ENCODE measurements around the gene STX8. TPM values are rescaled to one million over a fixed set of nuclear protein-coding genes. Genes with fewer than 3 reads are reported as not detected.

STX8 gene
- total and polyA plus RNA-seq, 9 of the 15 experiments (the other 6 are each of a cell fraction or from before 2014, with no cell fraction given): 14.6 to 42.5 (median 22.1) TPM

DNA sequence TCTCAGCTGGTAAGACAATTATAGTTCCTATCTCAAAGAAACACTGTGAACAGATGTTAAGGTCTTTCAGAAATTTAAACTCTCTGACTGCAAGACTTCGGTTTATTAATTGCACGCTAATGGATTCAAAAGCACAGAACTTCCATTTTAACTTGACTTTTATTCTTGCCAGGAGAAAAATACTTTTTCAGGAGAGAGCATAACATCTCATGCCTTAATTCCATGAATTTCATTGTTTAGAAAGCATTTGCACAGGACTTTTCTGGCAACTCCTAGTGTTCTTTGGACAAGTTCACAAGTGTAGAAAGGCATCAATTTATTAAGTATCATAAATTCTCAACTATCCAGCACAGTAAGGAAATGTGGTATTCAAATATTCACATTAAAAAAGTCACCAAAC lies 22.4 kb downstream of the STX8 start:
- Histone ChIP-seq H3K4me2 (ENCODE audit: insufficient read depth, low read length) (no peak overlapping the region), H3K4me3 (no peak overlapping the region), H3K9ac (ENCODE audit: insufficient read depth in 1 of 2, low read depth in 2 of 2, low read length in 2 of 2) (no peak overlapping the region), H3K27ac (ENCODE audit: extremely low read depth, low read depth, low read length) (no peak overlapping the region), H3K36me3 (ENCODE audit: control insufficient read depth, insufficient read depth, low read length) (no peaks in the 10 kb centered on the region), H3K4me1 (replicated peaks in 1 of 2; ENCODE audit: control insufficient read depth in 2 of 2, insufficient read depth in 2 of 2, low read length in 2 of 2) (no peaks in the 10 kb centered on the region), H3K79me2 (ENCODE audit: control insufficient read depth, insufficient read depth, low read length) (no peaks in the 10 kb centered on the region), H3K27me3 (ENCODE audit: control insufficient read depth in 2 of 2, insufficient read depth in 2 of 2, low read length in 2 of 2) (no peaks in the 10 kb centered on the region), H3K9me3 (replicated peaks; ENCODE audit: control insufficient read depth, insufficient read depth, low read depth, low read length) (no peaks in the 10 kb centered on the region), H3K9me1 (ENCODE audit: control insufficient read depth, insufficient read depth, low read length) (no peaks in the 10 kb centered on the region), H2AFZ (ENCODE audit: low read depth, low read length) (no peak overlapping the region), H4K20me1 (replicated peaks; ENCODE audit: control insufficient read depth, insufficient read depth, low read length) (no peaks in the 10 kb centered on the region)
- no TSS peak for BruUV-seq (replicated peaks)
- FAIRE-seq (no peak), ATAC-seq (no peak), DNase-seq (ENCODE audit: extremely low read depth in 1 of 4, low spot score in 3 of 4) (no peak)
- WGBS (ENCODE audit: insufficient coverage, low coverage, missing lambda C conversion rate): 69% methylated on average over 2 of the region's 2 CpGs
- TF ChIP-seq ZNF41 (CRISPR knock-in tag; conservative IDR thresholded peaks at IDR 0.05) (no peak), GATAD2B (IDR thresholded peaks at IDR 0.05; ENCODE audit: borderline replicate concordance) (no peak)
- TF ChIP-seq, protein P1, sequence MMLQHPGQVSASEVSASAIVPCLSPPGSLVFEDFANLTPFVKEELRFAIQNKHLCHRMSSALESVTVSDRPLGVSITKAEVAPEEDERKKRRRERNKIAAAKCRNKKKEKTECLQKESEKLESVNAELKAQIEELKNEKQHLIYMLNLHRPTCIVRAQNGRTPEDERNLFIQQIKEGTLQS (IDR thresholded peaks at IDR 0.05): no peak
- TF ChIP-seq, protein P1 (CRISPR knock-in tag; conservative IDR thresholded peaks at IDR 0.05): no peak
- TF ChIP-seq, protein P2, sequence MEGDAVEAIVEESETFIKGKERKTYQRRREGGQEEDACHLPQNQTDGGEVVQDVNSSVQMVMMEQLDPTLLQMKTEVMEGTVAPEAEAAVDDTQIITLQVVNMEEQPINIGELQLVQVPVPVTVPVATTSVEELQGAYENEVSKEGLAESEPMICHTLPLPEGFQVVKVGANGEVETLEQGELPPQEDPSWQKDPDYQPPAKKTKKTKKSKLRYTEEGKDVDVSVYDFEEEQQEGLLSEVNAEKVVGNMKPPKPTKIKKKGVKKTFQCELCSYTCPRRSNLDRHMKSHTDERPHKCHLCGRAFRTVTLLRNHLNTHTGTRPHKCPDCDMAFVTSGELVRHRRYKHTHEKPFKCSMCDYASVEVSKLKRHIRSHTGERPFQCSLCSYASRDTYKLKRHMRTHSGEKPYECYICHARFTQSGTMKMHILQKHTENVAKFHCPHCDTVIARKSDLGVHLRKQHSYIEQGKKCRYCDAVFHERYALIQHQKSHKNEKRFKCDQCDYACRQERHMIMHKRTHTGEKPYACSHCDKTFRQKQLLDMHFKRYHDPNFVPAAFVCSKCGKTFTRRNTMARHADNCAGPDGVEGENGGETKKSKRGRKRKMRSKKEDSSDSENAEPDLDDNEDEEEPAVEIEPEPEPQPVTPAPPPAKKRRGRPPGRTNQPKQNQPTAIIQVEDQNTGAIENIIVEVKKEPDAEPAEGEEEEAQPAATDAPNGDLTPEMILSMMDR (IDR thresholded peaks at IDR 0.05 in 2 of 3, conservative IDR thresholded peaks at IDR 0.05 in 1 of 3; ENCODE audit: insufficient read depth in 2 of 3, low read depth in 1 of 3, low read length in 3 of 3): no peak
- in situ Hi-C loops (cut with MboI): no loop called here
- intact Hi-C loops (cut with micrococcal nuclease): loop anchor here (10.0 kb wide), 1 partner anchor 558 kb away; no protein-coding TSS in a partner anchor
- ChIA-PET POLR2A (no interaction called here), CTCF (ENCODE audit: low intra/inter-chr PET ratio) (no interaction called here)
